Measurements from ENCODE around the gene TAF12.
"Not testable (repeated sequence)": the region's sequence is repeated elsewhere in the genome, so short reads cannot be mapped to it uniquely, and the experiment has no call there.

Gene TAF12

GRCh38 chr1:28668956-28669723, 26.3 kb upstream of the TAF12 start:
- no peak for TF ChIP-seq CTCF (IDR thresholded peaks at IDR 0.05; ENCODE audit: insufficient read depth, low read depth, low read length, missing control alignments)
- peak overlapping the region; percentile 94 for H3K4me3 ChIP-seq (ENCODE audit: low read depth, low read length)
- peak; percentile 89 for DNase-seq (ENCODE audit: low read depth)

GRCh38 chr1:28668191-28668955, 25.5 kb upstream of the TAF12 start, which contains the start of gene GMEB1:
GMEB1 (plus strand) TSS chr1:28668784; CDS start chr1:28683613, 14,829 bp downstream.
- DNase-seq (ENCODE audit: low read depth): peak; percentile 94
- TF ChIP-seq CTCF (IDR thresholded peaks at IDR 0.05; ENCODE audit: insufficient read depth, low read depth, low read length, missing control alignments): no peak
- H3K4me3 ChIP-seq (ENCODE audit: low read depth, low read length): peak within 1 kb of the TSS; percentile 94

GRCh38 chr1:28666806-28667205, 23.9 kb upstream of the TAF12 start:
- H3K4me3 ChIP-seq (ENCODE audit: low read depth, low read length): no peak overlapping the region
- TF ChIP-seq CTCF (IDR thresholded peaks at IDR 0.05; ENCODE audit: insufficient read depth, low read depth, low read length, missing control alignments): no peak
- DNase-seq (ENCODE audit: low read depth): no peak

GRCh38 chr1:28663871-28664470, 21.1 kb upstream of the TAF12 start:
- no peak overlapping the region for H3K4me3 ChIP-seq (ENCODE audit: low read depth, low read length)
- DNase-seq (ENCODE audit: low read depth): no peak
- no peak for TF ChIP-seq CTCF (IDR thresholded peaks at IDR 0.05; ENCODE audit: insufficient read depth, low read depth, low read length, missing control alignments)

- no peak for DNase-seq (ENCODE audit: low read depth)
- no peak for TF ChIP-seq CTCF (IDR thresholded peaks at IDR 0.05; ENCODE audit: insufficient read depth, low read depth, low read length, missing control alignments)
- H3K4me3 ChIP-seq (ENCODE audit: low read depth, low read length): no peak overlapping the region
These were observed 13.5 kb upstream of the TAF12 start for GRCh38 chr1:28656335-28656734.

GRCh38 chr1:28655448-28656311, 12.8 kb upstream of the TAF12 start:
- not testable (repeated sequence) for H3K4me3 ChIP-seq (ENCODE audit: low read depth, low read length); DNase-seq (ENCODE audit: low read depth)
